ENCODE data around the gene BMPER. TPM values are rescaled to one million over a fixed set of nuclear protein-coding genes. Genes with fewer than 3 reads are reported as not detected.

The BMPER gene
- total RNA-seq, 1 donor = 11.2 TPM

DNA sequence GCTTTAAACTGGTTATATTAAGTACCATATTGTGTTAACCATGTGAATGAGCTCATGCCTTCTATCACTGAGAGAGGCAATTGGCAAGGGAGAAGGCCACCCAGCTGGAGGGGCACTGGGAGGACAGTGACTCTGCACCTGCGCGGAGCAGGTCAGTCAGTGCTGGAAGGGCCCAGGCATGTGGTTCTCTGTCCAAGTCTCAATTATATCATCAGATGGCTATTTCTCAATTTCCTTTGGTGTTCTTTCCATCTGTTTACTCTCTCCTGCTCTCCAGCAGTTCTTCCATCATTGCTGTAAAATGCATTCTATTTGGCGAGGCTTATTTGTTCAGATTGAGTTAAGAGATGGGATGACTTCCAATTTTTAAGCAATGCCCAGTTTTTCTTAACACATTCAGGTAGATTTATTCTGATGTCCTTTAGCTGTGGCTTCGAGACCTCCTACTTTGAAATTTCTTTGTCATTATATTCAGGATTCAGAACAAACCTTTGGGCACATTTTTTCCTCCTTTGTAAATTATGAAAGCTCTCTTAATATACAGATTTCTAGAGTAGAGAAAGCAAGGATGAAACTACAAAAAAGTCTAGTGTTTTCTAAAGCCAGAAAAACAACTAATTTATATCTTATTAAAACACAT, 159.3 kb downstream of the BMPER start:
- Histone ChIP-seq H3K27me3 (ENCODE audit: insufficient read depth, low read length) (no peaks in the 10 kb centered on the region), H3K27ac (ENCODE audit: low read depth, low read length) (no peak overlapping the region), H3K9me3 (ENCODE audit: low read depth, low read length) (no peaks in the 10 kb centered on the region), H3K36me3 (ENCODE audit: insufficient read depth, low read length) (peaks cover 20% of the 10 kb centered on the region), H2AFZ (ENCODE audit: low read length) (no peak overlapping the region), H3K4me1 (ENCODE audit: insufficient read depth, low read length) (peaks cover 44% of the 10 kb centered on the region), H4K20me1 (ENCODE audit: insufficient read depth, low read length) (no peaks in the 10 kb centered on the region), H3K79me2 (ENCODE audit: insufficient read depth, low read length) (no peaks in the 10 kb centered on the region), H3K4me2 (ENCODE audit: insufficient read depth, low read length) (no peak overlapping the region), H3K4me3 (ENCODE audit: insufficient read depth, low read length) (no peak overlapping the region)
- DNase-seq (ENCODE audit: insufficient read length, low spot score, missing footprints) = no peak
- TF ChIP-seq CTCF (IDR thresholded peaks at IDR 0.05; ENCODE audit: extremely low read depth, low read depth, low read length) = no peak

DNA sequence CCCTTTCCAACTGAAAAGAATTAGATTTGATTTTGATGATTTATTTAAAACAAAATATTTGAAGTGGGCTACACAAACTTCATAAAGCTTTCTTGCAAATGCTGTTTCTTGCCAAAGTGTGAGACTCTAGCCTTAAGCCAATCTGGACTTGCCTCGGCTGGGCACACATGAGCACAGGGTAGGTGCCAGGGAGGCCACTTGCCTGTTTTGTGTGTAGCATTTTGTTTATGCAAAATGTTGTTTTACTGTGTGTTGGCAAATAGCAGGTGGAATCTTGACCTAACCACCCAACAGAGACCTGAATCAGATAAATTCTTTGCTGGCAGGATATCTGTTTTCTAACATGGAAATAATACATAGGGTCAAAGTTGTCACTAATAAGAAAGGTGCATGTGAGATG, 161.1 kb downstream of the BMPER start:
- H2AFZ ChIP-seq (ENCODE audit: low read length) = no peak overlapping the region
- H3K9me3 ChIP-seq (ENCODE audit: low read depth, low read length) = no peaks in the 10 kb centered on the region
- peaks cover 14% of the 10 kb centered on the region for H3K36me3 ChIP-seq (ENCODE audit: insufficient read depth, low read length)
- no peak overlapping the region for H3K27ac ChIP-seq (ENCODE audit: low read depth, low read length)
- peaks cover 42% of the 10 kb centered on the region for H3K4me1 ChIP-seq (ENCODE audit: insufficient read depth, low read length)
- H3K79me2 ChIP-seq (ENCODE audit: insufficient read depth, low read length) = no peaks in the 10 kb centered on the region
- no peaks in the 10 kb centered on the region for H4K20me1 ChIP-seq (ENCODE audit: insufficient read depth, low read length)
- H3K4me2 ChIP-seq (ENCODE audit: insufficient read depth, low read length) = no peak overlapping the region
- no peak overlapping the region for H3K4me3 ChIP-seq (ENCODE audit: insufficient read depth, low read length)
- DNase-seq (ENCODE audit: insufficient read length, low spot score, missing footprints) = no peak
- no peak for TF ChIP-seq CTCF (IDR thresholded peaks at IDR 0.05; ENCODE audit: extremely low read depth, low read depth, low read length)
- no peaks in the 10 kb centered on the region for H3K27me3 ChIP-seq (ENCODE audit: insufficient read depth, low read length)

GRCh38 chr7:34067005-34067778, 161.9 kb downstream of the BMPER start:
- H3K4me3 ChIP-seq (ENCODE audit: insufficient read depth, low read length) = no peak overlapping the region
- H3K36me3 ChIP-seq (ENCODE audit: insufficient read depth, low read length) = peaks cover 14% of the 10 kb centered on the region
- no peak overlapping the region for H3K4me2 ChIP-seq (ENCODE audit: insufficient read depth, low read length)
- H3K27ac ChIP-seq (ENCODE audit: low read depth, low read length) = no peak overlapping the region
- no peaks in the 10 kb centered on the region for H3K27me3 ChIP-seq (ENCODE audit: insufficient read depth, low read length)
- DNase-seq (ENCODE audit: insufficient read length, low spot score, missing footprints) = no peak
- TF ChIP-seq CTCF (IDR thresholded peaks at IDR 0.05; ENCODE audit: extremely low read depth, low read depth, low read length) = no peak
- H3K9me3 ChIP-seq (ENCODE audit: low read depth, low read length) = no peaks in the 10 kb centered on the region
- H3K79me2 ChIP-seq (ENCODE audit: insufficient read depth, low read length) = no peaks in the 10 kb centered on the region
- no peaks in the 10 kb centered on the region for H4K20me1 ChIP-seq (ENCODE audit: insufficient read depth, low read length)
- peaks cover 34% of the 10 kb centered on the region for H3K4me1 ChIP-seq (ENCODE audit: insufficient read depth, low read length)
- H2AFZ ChIP-seq (ENCODE audit: low read length) = no peak overlapping the region

DNA sequence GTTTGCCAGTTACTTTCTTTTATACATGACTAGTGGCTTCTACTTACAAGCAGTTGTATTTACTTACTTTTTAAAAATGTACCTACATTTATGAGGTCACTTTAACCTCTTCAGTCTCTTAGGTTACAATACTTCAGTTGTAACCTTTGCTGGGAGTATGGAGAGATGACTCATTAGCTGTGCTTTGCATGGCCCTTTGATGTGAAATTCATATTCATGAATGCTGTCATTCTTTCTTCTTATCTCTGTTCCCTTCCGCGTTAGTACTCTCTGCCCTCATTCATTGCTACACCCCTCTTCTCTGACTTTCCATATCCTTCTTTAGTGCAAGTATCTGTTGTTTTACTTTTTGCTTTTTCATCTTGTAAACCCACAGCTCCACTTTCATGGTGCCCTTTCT, 164.3 kb downstream of the BMPER start:
- Histone ChIP-seq H3K9me3 (ENCODE audit: low read depth, low read length) (no peaks in the 10 kb centered on the region), H3K36me3 (ENCODE audit: insufficient read depth, low read length) (peaks cover 9% of the 10 kb centered on the region), H3K79me2 (ENCODE audit: insufficient read depth, low read length) (no peaks in the 10 kb centered on the region), H4K20me1 (ENCODE audit: insufficient read depth, low read length) (no peaks in the 10 kb centered on the region), H3K4me3 (ENCODE audit: insufficient read depth, low read length) (no peak overlapping the region), H3K4me2 (ENCODE audit: insufficient read depth, low read length) (peak overlapping the region; percentile 54), H2AFZ (ENCODE audit: low read length) (no peak overlapping the region), H3K27me3 (ENCODE audit: insufficient read depth, low read length) (no peaks in the 10 kb centered on the region), H3K27ac (ENCODE audit: low read depth, low read length) (peak overlapping the region; percentile 87), H3K4me1 (ENCODE audit: insufficient read depth, low read length) (peaks cover 28% of the 10 kb centered on the region)
- TF ChIP-seq CTCF (IDR thresholded peaks at IDR 0.05; ENCODE audit: extremely low read depth, low read depth, low read length) = no peak
- DNase-seq (ENCODE audit: insufficient read length, low spot score, missing footprints) = peak; percentile 82

All from osteoblast (primary cell).